ENCODE results near the gene ACSM4.
A peak's percentile ranks its signal among the peaks of the same experiment; 100 is the strongest.
"Not testable (repeated sequence)": the region's sequence is repeated elsewhere in the genome, so short reads cannot be mapped to it uniquely, and the experiment has no call there.

ACSM4 gene

GRCh38 chr12:7303230-7303629, 642 bp upstream of the ACSM4 start:
- peaks cover 4% of the 10 kb centered on the region for H3K27me3 Mint-ChIP-seq (ENCODE audit: low read depth)

GRCh38 chr12:7304456-7304855, 584 bp downstream of the ACSM4 start:
- Mint-ChIP-seq H3K9me3 (no peaks in the 10 kb centered on the region), H3K27ac (no peak overlapping the region), H3K4me1 (ENCODE audit: low read depth) (no peaks in the 10 kb centered on the region), H3K27me3 (ENCODE audit: low read depth) (peaks cover 4% of the 10 kb centered on the region), H3K4me3 (no peak overlapping the region), H3K36me3 (ENCODE audit: low read depth) (no peaks in the 10 kb centered on the region)

More at GRCh38 chr12:7303230-7303629, 642 bp upstream of the ACSM4 start:
- H3K4me1 Mint-ChIP-seq (ENCODE audit: low read depth): no peaks in the 10 kb centered on the region
- H3K27ac Mint-ChIP-seq: no peak overlapping the region
- no peak overlapping the region for H3K4me3 Mint-ChIP-seq
- H3K36me3 Mint-ChIP-seq (ENCODE audit: low read depth): no peaks in the 10 kb centered on the region
- no peaks in the 10 kb centered on the region for H3K9me3 Mint-ChIP-seq

- H3K4me1 Mint-ChIP-seq (ENCODE audit: low read depth): no peaks in the 10 kb centered on the region
Measured at GRCh38 chr12:7310070-7310469, 6.2 kb downstream of the ACSM4 start.

DNA sequence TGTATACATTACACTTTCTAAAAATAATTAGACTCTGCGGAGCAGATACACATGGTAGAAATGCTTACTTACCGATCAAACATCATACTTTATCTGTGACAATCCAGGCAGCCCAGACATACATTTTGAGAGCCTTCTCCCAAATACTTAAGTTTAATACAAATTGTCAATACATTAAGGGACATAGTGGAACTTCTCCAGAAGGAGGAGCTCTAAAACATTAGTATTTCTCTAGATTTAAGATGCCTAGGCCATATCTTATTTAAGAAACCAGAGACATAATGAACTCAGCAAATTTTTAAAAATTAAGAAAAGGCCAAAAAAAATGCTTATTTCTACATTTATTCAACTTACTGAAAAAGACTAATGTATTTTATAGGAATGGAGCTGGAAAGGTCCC, 16.1 kb downstream of the ACSM4 start:
- Mint-ChIP-seq H3K27me3 (ENCODE audit: low read depth) (no peaks in the 10 kb centered on the region), H3K9me3 (no peaks in the 10 kb centered on the region), H3K4me1 (ENCODE audit: low read depth) (no peaks in the 10 kb centered on the region), H3K27ac (no peak overlapping the region), H3K4me3 (no peak overlapping the region), H3K36me3 (ENCODE audit: low read depth) (no peaks in the 10 kb centered on the region)

More at GRCh38 chr12:7310070-7310469, 6.2 kb downstream of the ACSM4 start:
- Mint-ChIP-seq H3K27me3 (ENCODE audit: low read depth) (no peaks in the 10 kb centered on the region), H3K36me3 (ENCODE audit: low read depth) (no peaks in the 10 kb centered on the region), H3K27ac (no peak overlapping the region), H3K9me3 (no peaks in the 10 kb centered on the region), H3K4me3 (no peak overlapping the region)

DNA sequence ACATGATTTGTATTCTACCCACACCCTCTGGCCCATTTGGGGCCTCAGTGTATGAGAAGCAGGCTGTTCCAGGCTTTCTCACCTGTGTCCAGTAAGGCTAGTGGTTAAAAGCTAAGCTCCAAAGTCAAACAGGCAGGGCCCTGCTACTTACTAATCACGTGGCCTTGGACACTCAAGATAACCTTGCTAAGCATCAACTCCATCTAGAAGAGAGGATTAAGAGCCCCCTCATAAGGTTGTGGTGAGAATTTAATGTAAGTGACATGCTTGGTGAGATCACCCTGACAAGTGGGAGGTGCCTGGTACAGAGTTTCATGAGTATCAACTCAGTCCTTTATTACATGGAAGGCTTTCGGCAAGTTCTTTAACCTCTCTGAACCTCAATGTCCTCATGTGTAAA, 17.8 kb downstream of the ACSM4 start:
- Mint-ChIP-seq H3K4me3 (no peak overlapping the region), H3K27ac (no peak overlapping the region), H3K36me3 (ENCODE audit: low read depth) (no peaks in the 10 kb centered on the region), H3K27me3 (ENCODE audit: low read depth) (peaks cover 2% of the 10 kb centered on the region), H3K4me1 (ENCODE audit: low read depth) (no peaks in the 10 kb centered on the region), H3K9me3 (no peaks in the 10 kb centered on the region)

GRCh38 chr12:7322599-7322998, 18.7 kb downstream of the ACSM4 start:
- Mint-ChIP-seq H3K4me3 (no peak overlapping the region), H3K27me3 (ENCODE audit: low read depth) (peaks cover 5% of the 10 kb centered on the region), H3K4me1 (ENCODE audit: low read depth) (no peaks in the 10 kb centered on the region), H3K36me3 (ENCODE audit: low read depth) (no peaks in the 10 kb centered on the region), H3K27ac (no peak overlapping the region), H3K9me3 (no peaks in the 10 kb centered on the region)

DNA sequence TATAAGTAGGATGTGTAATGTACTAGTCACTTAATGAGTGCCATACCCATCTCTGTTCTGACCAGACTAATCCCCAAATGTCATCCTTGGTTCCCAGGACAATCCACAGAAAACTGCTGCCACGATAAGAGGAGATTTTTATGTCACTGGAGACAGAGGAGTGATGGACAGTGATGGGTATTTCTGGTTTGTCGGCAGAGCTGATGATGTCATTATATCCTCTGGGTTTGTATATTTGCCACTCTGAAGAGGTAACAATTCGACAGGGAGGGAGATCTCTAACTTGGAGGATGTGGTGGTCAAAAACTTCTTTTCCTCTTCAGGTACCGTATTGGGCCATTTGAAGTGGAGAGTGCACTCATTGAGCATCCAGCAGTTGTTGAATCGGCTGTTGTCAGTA, 20.3 kb downstream of the ACSM4 start:
- Mint-ChIP-seq H3K27ac (no peak overlapping the region), H3K27me3 (ENCODE audit: low read depth) (peaks cover 7% of the 10 kb centered on the region), H3K9me3 (no peaks in the 10 kb centered on the region), H3K4me1 (ENCODE audit: low read depth) (no peaks in the 10 kb centered on the region), H3K36me3 (ENCODE audit: low read depth) (no peaks in the 10 kb centered on the region), H3K4me3 (no peak overlapping the region)

GRCh38 chr12:7327918-7328317, 24.0 kb downstream of the ACSM4 start:
- H3K4me3 Mint-ChIP-seq: no peak overlapping the region
- no peak overlapping the region for H3K27ac Mint-ChIP-seq
- H3K9me3 Mint-ChIP-seq: peaks cover 2% of the 10 kb centered on the region
- no peaks in the 10 kb centered on the region for H3K36me3 Mint-ChIP-seq (ENCODE audit: low read depth)
- no peaks in the 10 kb centered on the region for H3K4me1 Mint-ChIP-seq (ENCODE audit: low read depth)
- peaks cover 8% of the 10 kb centered on the region for H3K27me3 Mint-ChIP-seq (ENCODE audit: low read depth)

- H3K4me1 Mint-ChIP-seq (ENCODE audit: low read depth); H3K27me3 Mint-ChIP-seq (ENCODE audit: low read depth); H3K4me3 Mint-ChIP-seq; H3K36me3 Mint-ChIP-seq (ENCODE audit: low read depth); H3K9me3 Mint-ChIP-seq; H3K27ac Mint-ChIP-seq: not testable (repeated sequence)
Measured at GRCh38 chr12:7337790-7338189, 33.9 kb downstream of the ACSM4 start.

DNA sequence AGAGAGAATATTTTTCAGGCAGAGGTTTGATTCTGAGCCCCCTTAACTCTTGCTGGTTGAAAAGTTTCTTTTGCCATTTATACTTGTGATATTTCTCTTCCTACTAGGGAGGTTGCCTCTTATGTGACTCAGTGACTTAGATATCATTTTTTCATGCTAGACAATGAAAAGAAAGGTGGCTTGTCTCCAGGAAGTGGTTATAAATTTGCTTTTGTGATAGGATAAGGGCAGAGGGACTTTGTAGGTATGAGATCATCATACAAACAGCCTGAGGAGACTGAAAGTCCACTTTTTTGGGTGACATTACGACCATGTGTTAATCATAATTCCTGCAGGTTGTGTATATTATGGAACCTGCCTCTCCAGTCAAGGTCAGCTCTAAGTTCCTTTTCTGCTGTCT, 35.8 kb downstream of the ACSM4 start:
- Mint-ChIP-seq H3K4me3 (no peak overlapping the region), H3K27ac (no peak overlapping the region), H3K36me3 (ENCODE audit: low read depth) (no peaks in the 10 kb centered on the region), H3K4me1 (ENCODE audit: low read depth) (peaks cover 3% of the 10 kb centered on the region), H3K27me3 (ENCODE audit: low read depth) (no peaks in the 10 kb centered on the region), H3K9me3 (peaks cover 13% of the 10 kb centered on the region)

DNA sequence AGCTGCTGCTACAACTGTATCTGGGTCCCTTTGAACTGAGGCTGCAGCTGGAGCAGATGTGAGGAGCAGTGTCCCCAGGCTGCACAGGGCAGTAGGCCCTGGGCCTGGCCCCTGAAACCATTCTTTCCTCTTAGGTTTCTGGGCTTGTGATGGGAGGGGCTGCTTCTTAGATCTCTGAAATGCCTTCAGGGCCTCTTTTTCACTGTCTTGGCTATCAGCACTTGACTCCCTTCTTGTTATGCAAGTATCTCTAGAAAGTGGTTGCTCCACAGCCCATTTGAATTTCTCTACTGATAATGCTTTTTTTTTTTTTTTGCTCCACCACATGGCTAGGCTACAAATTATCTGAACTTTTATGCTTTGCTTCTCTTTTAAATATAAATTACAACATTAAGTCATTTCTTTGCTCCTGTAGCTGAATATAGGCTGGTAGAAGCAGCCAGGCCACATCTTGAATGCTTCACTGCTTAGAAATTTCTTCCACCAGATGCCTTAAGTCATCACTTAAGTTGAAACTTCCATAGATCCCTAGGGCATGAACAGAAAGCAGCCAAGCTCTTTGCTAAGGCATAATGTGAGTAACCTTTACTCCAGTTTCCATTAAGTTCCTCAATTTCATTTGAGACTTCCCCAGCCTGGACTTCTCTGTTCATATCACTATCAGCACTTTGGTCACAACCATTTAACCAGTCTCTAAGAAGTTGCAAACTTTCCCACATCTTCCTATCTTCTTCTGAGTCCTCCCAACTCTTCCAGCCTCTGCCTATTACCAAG, 41.1 kb downstream of the ACSM4 start:
- H3K36me3 Mint-ChIP-seq (ENCODE audit: low read depth): no peaks in the 10 kb centered on the region
- H3K27me3 Mint-ChIP-seq (ENCODE audit: low read depth): no peaks in the 10 kb centered on the region
- H3K4me3 Mint-ChIP-seq: no peak overlapping the region
- H3K27ac Mint-ChIP-seq: no peak overlapping the region
- peaks cover 22% of the 10 kb centered on the region for H3K9me3 Mint-ChIP-seq
- peaks cover 9% of the 10 kb centered on the region for H3K4me1 Mint-ChIP-seq (ENCODE audit: low read depth)

- Mint-ChIP-seq H3K36me3 (ENCODE audit: low read depth) (no peaks in the 10 kb centered on the region), H3K4me3 (peak overlapping the region; percentile 8), H3K9me3 (peaks cover 22% of the 10 kb centered on the region), H3K27me3 (ENCODE audit: low read depth) (peaks cover 7% of the 10 kb centered on the region), H3K27ac (peak overlapping the region; percentile 56), H3K4me1 (ENCODE audit: low read depth) (peaks cover 14% of the 10 kb centered on the region)
Measured at GRCh38 chr12:7346551-7347225, 42.8 kb downstream of the ACSM4 start.

DNA sequence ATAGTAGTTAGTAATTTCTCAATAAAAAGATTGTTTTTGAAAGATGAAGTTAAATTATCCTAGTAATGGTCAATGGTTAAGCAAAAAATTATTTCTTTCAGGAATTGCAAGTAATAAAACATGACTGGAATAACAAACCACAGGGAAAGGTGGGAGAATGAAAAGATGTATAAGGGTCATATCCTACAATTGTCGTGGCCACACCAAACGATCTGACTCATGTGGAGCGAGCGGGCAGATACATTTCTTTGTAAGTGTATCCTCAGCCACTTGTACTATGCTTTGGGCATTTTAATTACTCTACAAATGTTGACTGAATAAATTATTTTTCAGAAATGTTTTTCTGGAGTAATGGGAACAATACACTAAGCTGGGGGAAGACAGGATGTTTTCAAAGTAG, 45.5 kb downstream of the ACSM4 start:
- peaks cover 14% of the 10 kb centered on the region for H3K4me1 Mint-ChIP-seq (ENCODE audit: low read depth)
- H3K4me3 Mint-ChIP-seq: no peak overlapping the region
- H3K27ac Mint-ChIP-seq: no peak overlapping the region
- H3K9me3 Mint-ChIP-seq: peaks cover 8% of the 10 kb centered on the region
- no peaks in the 10 kb centered on the region for H3K36me3 Mint-ChIP-seq (ENCODE audit: low read depth)
- H3K27me3 Mint-ChIP-seq (ENCODE audit: low read depth): peaks cover 24% of the 10 kb centered on the region

DNA sequence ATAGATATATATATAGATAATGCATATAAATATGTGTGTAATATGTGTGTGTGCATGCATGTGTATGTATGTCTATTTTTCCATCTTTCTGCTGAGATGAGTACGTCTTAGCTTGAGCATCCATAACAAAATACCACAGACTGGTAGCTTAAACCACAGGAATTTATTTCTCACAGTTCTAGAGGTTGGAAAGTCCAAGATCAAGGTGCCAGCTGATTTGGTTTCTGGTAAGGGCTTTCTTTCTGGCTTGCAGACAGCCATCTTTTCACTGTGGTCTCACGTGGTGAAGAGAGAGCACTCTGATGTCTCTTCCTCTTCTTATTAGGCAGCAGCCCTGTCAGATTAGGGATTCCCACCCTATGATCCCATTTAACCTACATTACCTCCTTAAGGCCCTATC, 47.3 kb downstream of the ACSM4 start:
- H3K27ac Mint-ChIP-seq: no peak overlapping the region
- H3K36me3 Mint-ChIP-seq (ENCODE audit: low read depth): no peaks in the 10 kb centered on the region
- peaks cover 3% of the 10 kb centered on the region for H3K9me3 Mint-ChIP-seq
- no peak overlapping the region for H3K4me3 Mint-ChIP-seq
- peaks cover 14% of the 10 kb centered on the region for H3K4me1 Mint-ChIP-seq (ENCODE audit: low read depth)
- H3K27me3 Mint-ChIP-seq (ENCODE audit: low read depth): peaks cover 30% of the 10 kb centered on the region

DNA sequence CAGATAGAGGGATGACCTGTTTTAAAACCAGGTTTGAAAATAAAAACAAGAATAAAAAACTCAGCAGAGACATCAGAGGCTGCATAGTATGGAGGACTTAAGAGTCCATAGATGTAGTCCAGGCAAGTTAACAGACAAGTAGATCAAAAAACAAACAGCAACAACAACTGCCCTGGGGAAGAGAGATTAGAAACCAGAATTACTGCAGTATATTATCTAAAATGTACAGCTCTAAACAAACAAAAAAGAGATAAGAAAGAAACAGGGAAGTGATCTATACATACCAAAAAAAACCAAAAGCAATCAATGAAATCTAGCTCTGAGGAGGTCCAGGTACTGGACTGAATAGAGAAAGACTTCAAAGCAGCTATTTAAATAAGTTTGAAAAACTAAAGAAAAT, 48.8 kb downstream of the ACSM4 start:
- Mint-ChIP-seq H3K4me1 (ENCODE audit: low read depth) (peaks cover 6% of the 10 kb centered on the region), H3K9me3 (no peaks in the 10 kb centered on the region), H3K36me3 (ENCODE audit: low read depth) (no peaks in the 10 kb centered on the region), H3K4me3 (no peak overlapping the region), H3K27me3 (ENCODE audit: low read depth) (peaks cover 30% of the 10 kb centered on the region), H3K27ac (no peak overlapping the region)

All from T-helper 1 cell treated with Interleukin-12 subunit alpha and Interleukin-12 subunit beta and Interleukin-4 antibody, amounts not matched to agents 30 μg/mL and 1 μg/mL, for 36 hours (primary cell).